HG03469 (cell line): Measurements from ENCODE around the gene LRRK1.

Experiments used
- ATAC-seq: cut with Tn5 transposase; IDR thresholded peaks from one replicate; pipeline ENCODE4 v1.9.1; 2021; ENCODE audit warnings: mild to moderate bottlenecking, moderate library complexity, moderate number of reproducible peaks; ENCODE audit not compliant: unreplicated experiment

LRRK1 gene

GRCh38 chr15:101052031-101052620, 133.0 kb downstream of the LRRK1 start:
- no peak for ATAC-seq

- no peak for ATAC-seq
Measured at GRCh38 chr15:101052681-101053121, 133.5 kb downstream of the LRRK1 start.

DNA sequence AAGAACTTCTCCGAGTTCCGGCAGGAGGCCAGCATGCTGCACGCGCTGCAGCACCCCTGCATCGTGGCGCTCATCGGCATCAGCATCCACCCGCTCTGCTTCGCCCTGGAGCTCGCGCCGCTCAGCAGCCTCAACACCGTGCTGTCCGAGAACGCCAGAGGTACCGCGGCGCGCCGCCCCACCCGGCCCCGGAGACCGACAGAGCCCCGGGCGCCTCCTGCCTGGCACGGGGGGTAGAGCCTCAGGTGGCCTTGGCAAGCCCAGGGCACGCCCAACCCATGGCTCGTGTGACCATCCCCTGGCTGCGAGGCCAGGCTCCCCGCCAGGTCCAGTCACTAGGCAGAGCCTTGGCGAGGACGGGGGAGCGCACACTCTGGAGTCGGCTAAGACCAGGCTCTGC, 134.1 kb downstream of the LRRK1 start:
- ATAC-seq: no peak

DNA sequence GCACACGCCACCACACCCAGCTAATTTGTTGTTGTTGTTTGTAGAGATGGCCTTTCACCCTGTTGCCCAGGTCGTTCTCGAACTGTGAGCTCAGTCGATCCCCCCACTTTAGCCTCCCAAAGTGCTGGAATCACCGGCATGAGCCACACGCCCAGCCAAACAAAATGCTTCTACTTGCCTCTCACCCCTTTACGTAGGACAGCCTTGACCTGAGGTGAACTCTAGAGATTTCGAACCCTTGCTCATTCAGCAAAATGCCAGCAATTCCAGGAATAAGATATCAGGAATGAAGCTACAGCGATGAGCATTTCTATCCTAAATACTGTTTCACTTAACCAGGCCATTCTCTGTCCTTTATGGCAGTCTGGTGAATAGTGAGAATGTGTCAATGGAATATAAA, 135.0 kb downstream of the LRRK1 start:
- no peak for ATAC-seq

GRCh38 chr15:101054991-101055390, 135.8 kb downstream of the LRRK1 start:
- no peak for ATAC-seq

GRCh38 chr15:101055411-101055810, 136.3 kb downstream of the LRRK1 start:
- ATAC-seq: no peak

- ATAC-seq: no peak
Measured at GRCh38 chr15:101056366-101057334, 137.5 kb downstream of the LRRK1 start.

DNA sequence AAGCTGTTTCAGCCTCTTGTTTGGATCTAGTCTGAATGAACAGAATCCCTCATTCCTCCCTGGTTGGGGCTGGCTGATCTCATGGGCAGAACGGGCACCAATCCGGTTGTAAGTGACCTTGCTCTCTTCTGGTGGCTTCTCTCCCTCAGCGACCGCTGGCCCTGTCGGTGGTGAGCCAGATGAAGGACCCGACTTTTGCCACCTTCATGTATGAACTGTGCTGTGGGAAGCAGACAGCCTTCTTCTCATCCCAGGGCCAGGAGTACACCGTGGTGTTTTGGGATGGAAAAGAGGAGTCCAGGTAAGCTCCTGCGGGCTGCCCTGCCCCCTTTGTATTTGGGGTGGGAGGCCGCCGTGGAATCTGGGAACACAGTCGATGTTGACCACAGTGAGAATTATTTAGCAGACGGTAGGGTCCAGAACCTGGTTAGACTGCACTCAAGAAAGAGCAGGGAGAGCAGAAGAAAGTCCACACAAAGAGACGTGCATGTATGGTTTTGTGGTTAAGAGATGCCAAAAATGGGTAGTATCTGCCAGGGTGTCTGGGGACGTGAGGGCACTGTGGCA, 138.8 kb downstream of the LRRK1 start:
- ATAC-seq: no peak

DNA sequence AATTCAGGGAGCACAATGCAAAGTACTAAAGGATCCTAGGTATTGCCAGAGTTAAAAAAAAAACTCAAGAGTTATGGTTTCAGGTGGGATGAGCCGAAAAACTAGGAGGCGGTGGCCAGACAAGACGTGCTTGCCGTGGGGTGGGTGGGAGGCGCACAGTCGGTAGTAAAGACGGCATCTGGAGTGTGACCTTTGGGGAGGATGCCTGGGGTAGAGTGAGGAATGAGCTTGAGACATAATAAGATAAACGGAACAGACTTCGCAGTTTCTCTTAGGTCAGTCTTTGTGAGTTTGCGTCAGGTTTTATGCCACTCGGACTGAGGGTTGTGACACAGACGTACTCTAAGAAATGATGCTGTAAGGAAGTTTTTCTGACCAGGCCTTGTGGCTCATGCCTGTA, 139.6 kb downstream of the LRRK1 start:
- ATAC-seq: no peak

DNA sequence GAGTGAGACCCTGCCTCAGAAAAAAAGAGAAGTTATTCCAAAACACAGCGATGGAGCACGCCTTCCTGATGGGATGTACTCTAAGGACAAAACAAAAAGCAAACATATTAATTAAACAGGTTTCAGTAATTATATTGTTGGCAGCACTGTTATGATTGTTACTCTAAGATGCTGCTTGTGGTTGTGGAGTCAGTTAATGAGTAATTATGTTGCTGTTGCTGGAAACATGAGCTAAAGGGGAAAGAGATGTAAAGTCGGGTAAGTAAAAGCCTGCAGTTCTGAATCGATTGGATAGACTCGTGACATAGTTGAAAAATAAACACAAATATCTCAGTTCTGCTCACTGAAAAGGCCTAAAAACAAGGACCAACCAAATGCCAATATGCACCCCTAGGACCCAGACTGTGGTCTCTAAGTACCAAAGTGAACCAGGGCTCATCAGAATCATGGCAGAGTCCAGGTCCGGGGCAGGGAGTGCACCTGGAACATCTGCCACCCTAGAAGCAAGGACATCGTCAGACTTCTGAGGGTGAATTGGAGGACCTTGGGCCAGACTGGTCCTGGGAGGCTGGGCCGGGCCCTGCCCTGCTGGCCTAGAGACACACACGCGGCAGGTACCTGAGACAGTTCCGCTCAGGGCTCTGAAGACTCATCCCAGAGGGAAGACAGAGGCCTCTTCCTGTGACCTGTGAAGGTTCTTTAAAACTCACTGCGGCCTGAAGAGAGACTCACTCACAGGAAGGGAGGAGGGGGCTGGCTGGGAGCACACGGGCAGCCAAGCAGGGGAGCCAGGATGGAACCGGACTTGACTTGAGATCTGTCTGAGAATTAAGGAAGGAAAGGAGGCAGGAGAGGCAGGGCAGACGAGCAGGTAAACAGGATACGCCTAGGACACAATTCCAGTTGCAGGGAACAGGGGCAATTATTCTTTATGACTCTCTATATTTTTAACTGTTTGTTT, 140.5 kb downstream of the LRRK1 start:
- no peak for ATAC-seq

DNA sequence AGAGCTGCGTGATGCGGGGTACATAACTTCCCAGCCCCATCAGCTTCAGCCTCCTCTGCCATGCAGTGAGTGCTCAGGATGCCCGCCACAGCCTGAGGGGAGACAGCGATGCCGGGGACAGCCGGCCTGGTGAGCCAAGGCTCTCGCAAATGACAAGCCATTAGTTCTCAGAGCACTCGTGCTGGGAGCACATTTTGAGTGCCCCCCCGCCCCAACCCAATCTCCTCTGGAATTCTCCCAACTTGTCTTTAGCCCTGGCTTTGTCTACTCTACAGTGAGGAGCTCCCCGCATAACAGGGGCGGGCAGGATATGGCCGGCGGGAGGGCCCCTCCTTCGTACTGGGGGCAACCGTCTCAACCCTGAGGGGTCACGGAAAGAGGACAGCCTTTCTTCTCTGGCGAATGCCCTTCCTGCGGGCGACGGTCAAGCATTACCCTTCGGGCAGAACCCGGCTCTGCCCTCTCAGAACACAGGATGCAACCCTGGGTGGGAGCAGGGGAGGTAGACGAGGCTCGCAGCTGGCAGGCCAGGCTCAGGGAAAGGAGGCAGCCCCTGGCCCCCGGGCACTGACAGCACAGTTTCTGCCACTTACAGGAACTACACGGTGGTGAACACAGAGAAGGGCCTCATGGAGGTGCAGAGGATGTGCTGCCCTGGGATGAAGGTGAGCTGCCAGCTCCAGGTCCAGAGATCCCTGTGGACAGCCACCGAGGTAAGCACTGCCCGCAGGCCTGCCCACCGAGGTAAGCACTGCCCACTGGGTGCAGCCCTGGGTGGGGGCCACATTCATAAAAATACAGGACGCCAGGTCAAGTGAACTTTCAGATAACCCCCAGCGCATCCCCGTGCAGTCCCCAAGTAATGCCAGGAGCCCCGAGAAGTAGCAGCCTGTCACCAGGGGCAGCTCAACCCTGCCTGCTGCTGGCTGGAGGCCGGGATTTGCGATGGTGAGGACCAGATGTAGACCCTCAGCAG, 141.7 kb downstream of the LRRK1 start:
- ATAC-seq: no peak

DNA sequence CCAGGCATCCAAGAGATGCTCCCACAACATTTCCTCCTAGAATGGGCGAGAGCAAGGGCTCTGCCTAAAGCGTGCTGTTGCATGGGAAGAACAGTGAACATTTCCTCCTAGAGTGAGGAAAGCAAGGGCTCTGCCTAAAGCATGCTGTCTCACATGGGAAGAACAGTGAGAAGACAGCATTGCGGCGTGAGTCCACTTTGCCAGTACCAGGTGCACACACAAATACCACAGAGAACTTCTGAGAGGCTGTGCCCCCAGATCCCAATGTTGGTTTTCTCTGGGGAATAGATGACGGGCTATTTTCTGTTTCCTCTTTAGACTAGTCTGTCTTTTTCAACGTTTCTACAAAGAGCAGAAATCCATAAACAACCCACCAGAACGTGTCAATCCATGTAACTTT, 142.9 kb downstream of the LRRK1 start:
- ATAC-seq: no peak

GRCh38 chr15:101062471-101063171, 143.5 kb downstream of the LRRK1 start:
- ATAC-seq: no peak

GRCh38 chr15:101063212-101063611, 144.1 kb downstream of the LRRK1 start:
- ATAC-seq: no peak

GRCh38 chr15:101063891-101064794, 145.0 kb downstream of the LRRK1 start:
- ATAC-seq: no peak

- no peak for ATAC-seq
Measured at GRCh38 chr15:101064795-101065569, 145.8 kb downstream of the LRRK1 start.

DNA sequence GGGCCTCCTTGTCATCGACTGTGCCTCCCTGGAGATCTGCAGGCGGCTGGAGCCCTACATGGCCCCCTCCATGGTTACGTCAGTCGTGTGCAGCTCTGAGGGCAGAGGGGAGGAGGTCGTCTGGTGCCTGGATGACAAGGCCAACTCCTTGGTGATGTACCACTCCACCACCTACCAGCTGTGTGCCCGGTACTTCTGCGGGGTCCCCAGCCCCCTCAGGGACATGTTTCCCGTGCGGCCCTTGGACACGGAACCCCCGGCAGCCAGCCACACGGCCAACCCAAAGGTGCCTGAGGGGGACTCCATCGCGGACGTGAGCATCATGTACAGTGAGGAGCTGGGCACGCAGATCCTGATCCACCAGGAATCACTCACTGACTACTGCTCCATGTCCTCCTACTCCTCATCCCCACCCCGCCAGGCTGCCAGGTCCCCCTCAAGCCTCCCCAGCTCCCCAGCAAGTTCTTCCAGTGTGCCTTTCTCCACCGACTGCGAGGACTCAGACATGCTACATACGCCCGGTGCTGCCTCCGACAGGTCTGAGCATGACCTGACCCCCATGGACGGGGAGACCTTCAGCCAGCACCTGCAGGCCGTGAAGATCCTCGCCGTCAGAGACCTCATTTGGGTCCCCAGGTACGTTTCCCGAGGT, 146.5 kb downstream of the LRRK1 start:
- ATAC-seq: no peak
